Measurements from ENCODE around the gene VSIG10L2. TPM values are rescaled to one million over a fixed set of nuclear protein-coding genes. Genes with fewer than 3 reads are reported as not detected.

The VSIG10L2 gene
- total and polyA plus RNA-seq, 2 donors from 2014 or later: not detected

GRCh38 chr11:125995313-125995712 lies 49.5 kb downstream of the VSIG10L2 start:
- Histone ChIP-seq H3K4me3 (ENCODE audit: low read length in 3 of 3) (no peak overlapping the region), H3K27me3 (ENCODE audit: control insufficient read depth, insufficient read depth, low read length) (no peaks in the 10 kb centered on the region)

GRCh38 chr11:125998267-125998666 lies 52.4 kb downstream of the VSIG10L2 start:
- TF ChIP-seq, protein P1, sequence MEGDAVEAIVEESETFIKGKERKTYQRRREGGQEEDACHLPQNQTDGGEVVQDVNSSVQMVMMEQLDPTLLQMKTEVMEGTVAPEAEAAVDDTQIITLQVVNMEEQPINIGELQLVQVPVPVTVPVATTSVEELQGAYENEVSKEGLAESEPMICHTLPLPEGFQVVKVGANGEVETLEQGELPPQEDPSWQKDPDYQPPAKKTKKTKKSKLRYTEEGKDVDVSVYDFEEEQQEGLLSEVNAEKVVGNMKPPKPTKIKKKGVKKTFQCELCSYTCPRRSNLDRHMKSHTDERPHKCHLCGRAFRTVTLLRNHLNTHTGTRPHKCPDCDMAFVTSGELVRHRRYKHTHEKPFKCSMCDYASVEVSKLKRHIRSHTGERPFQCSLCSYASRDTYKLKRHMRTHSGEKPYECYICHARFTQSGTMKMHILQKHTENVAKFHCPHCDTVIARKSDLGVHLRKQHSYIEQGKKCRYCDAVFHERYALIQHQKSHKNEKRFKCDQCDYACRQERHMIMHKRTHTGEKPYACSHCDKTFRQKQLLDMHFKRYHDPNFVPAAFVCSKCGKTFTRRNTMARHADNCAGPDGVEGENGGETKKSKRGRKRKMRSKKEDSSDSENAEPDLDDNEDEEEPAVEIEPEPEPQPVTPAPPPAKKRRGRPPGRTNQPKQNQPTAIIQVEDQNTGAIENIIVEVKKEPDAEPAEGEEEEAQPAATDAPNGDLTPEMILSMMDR (IDR thresholded peaks at IDR 0.05; ENCODE audit: borderline replicate concordance, extremely low read depth, insufficient read depth): no peak
- H3K36me3 ChIP-seq (ENCODE audit: control insufficient read depth in 2 of 3, insufficient read depth in 3 of 3, low read length in 3 of 3): no peaks in the 10 kb centered on the region
- H3K9ac ChIP-seq (ENCODE audit: low read length in 3 of 3): no peak overlapping the region
- FAIRE-seq: no peak
- H3K4me3 ChIP-seq (ENCODE audit: low read length in 3 of 3): no peak overlapping the region
- DNase-seq: no peak
- no peak overlapping the region for H3K27ac ChIP-seq (ENCODE audit: low read depth in 2 of 2, low read length in 2 of 2)
- H3K4me1 ChIP-seq (ENCODE audit: control insufficient read depth in 2 of 3, insufficient read depth in 2 of 3, low read depth in 1 of 3, low read length in 3 of 3): no peaks in the 10 kb centered on the region
- no peaks in the 10 kb centered on the region for H3K9me3 ChIP-seq (ENCODE audit: control insufficient read depth in 2 of 3, insufficient read depth in 1 of 3, low read length in 3 of 3)
- intact Hi-C loops (cut with DNase I): no loop called here
- H3K27me3 ChIP-seq (ENCODE audit: control insufficient read depth, insufficient read depth, low read length): no peaks in the 10 kb centered on the region

More at GRCh38 chr11:125995313-125995712, 49.5 kb downstream of the VSIG10L2 start:
- DNase-seq: peak in 1 of 5 donors; percentile 29
- H3K9me3 ChIP-seq (ENCODE audit: control insufficient read depth in 2 of 3, insufficient read depth in 1 of 3, low read length in 3 of 3): no peaks in the 10 kb centered on the region
- no peak overlapping the region for H3K27ac ChIP-seq (ENCODE audit: low read depth in 2 of 2, low read length in 2 of 2)
- H3K4me1 ChIP-seq (ENCODE audit: control insufficient read depth in 2 of 3, insufficient read depth in 2 of 3, low read depth in 1 of 3, low read length in 3 of 3): no peaks in the 10 kb centered on the region
- H3K9ac ChIP-seq (ENCODE audit: low read length in 3 of 3): no peak overlapping the region
- TF ChIP-seq, protein P1 (IDR thresholded peaks at IDR 0.05; ENCODE audit: borderline replicate concordance, extremely low read depth, insufficient read depth): no peak
- FAIRE-seq: no peak
- H3K36me3 ChIP-seq (ENCODE audit: control insufficient read depth in 2 of 3, insufficient read depth in 3 of 3, low read length in 3 of 3): no peaks in the 10 kb centered on the region
- intact Hi-C loops (cut with DNase I): no loop called here

- TF ChIP-seq, protein P1 (IDR thresholded peaks at IDR 0.05; ENCODE audit: borderline replicate concordance, extremely low read depth, insufficient read depth): no peak
- Histone ChIP-seq H3K27ac (ENCODE audit: low read depth in 2 of 2, low read length in 2 of 2) (no peak overlapping the region), H3K4me3 (ENCODE audit: low read length in 3 of 3) (no peak overlapping the region), H3K36me3 (ENCODE audit: control insufficient read depth in 2 of 3, insufficient read depth in 3 of 3, low read length in 3 of 3) (no peaks in the 10 kb centered on the region), H3K27me3 (ENCODE audit: control insufficient read depth, insufficient read depth, low read length) (no peaks in the 10 kb centered on the region), H3K9me3 (ENCODE audit: control insufficient read depth in 2 of 3, insufficient read depth in 1 of 3, low read length in 3 of 3) (no peaks in the 10 kb centered on the region), H3K4me1 (ENCODE audit: control insufficient read depth in 2 of 3, insufficient read depth in 2 of 3, low read depth in 1 of 3, low read length in 3 of 3) (no peaks in the 10 kb centered on the region), H3K9ac (ENCODE audit: low read length in 3 of 3) (no peak overlapping the region)
- intact Hi-C loops (cut with DNase I): no loop called here
- FAIRE-seq (no peak), DNase-seq (no peak)
These were observed 53.5 kb downstream of the VSIG10L2 start for GRCh38 chr11:125999234-125999880.

DNA sequence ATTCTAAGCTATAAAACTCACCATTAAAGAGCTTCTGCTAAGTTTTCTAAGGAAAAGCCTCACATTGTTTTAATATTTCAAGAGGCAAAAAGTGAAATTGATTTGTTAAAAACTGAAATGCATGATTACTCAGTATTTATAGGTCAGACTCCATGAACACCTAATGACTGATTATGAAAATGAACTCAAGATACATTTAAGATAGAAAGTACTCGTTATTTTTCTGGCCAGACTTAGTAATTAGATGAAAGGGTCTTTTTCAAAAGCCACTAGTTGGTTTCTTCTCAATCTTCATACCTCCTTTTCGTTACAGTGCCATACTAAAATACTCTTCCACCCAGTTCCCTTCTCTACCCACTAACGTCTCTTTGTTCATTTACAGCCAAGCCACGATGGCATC lies 56.3 kb downstream of the VSIG10L2 start:
- H3K27ac ChIP-seq (ENCODE audit: low read depth in 2 of 2, low read length in 2 of 2): no peak overlapping the region
- H3K9ac ChIP-seq (ENCODE audit: low read length in 3 of 3): no peak overlapping the region
- intact Hi-C loops (cut with DNase I): no loop called here
- TF ChIP-seq, protein P1 (IDR thresholded peaks at IDR 0.05; ENCODE audit: borderline replicate concordance, extremely low read depth, insufficient read depth): no peak
- H3K9me3 ChIP-seq (ENCODE audit: control insufficient read depth in 2 of 3, insufficient read depth in 1 of 3, low read length in 3 of 3): no peaks in the 10 kb centered on the region
- no peak for DNase-seq
- no peaks in the 10 kb centered on the region for H3K27me3 ChIP-seq (ENCODE audit: control insufficient read depth, insufficient read depth, low read length)
- no peak overlapping the region for H3K4me3 ChIP-seq (ENCODE audit: low read length in 3 of 3)
- FAIRE-seq: no peak
- no peaks in the 10 kb centered on the region for H3K36me3 ChIP-seq (ENCODE audit: control insufficient read depth in 2 of 3, insufficient read depth in 3 of 3, low read length in 3 of 3)
- no peaks in the 10 kb centered on the region for H3K4me1 ChIP-seq (ENCODE audit: control insufficient read depth in 2 of 3, insufficient read depth in 2 of 3, low read depth in 1 of 3, low read length in 3 of 3)

Measured in kidney (tissue), 14 donors.